GM19468 (cell line): ENCODE measurements around the gene HSF2.
"Not testable (repeated sequence)": the region's sequence is repeated elsewhere in the genome, so short reads cannot be mapped to it uniquely, and the experiment has no call there.

Experiments
- ATAC-seq: cut with Tn5 transposase; IDR thresholded peaks from one replicate; pipeline ENCODE4 v1.9.1; 2021; ENCODE audit warnings: mild to moderate bottlenecking, moderate library complexity, moderate number of reproducible peaks; ENCODE audit not compliant: unreplicated experiment; ENCODE audit errors: extremely low read depth

Gene HSF2

DNA sequence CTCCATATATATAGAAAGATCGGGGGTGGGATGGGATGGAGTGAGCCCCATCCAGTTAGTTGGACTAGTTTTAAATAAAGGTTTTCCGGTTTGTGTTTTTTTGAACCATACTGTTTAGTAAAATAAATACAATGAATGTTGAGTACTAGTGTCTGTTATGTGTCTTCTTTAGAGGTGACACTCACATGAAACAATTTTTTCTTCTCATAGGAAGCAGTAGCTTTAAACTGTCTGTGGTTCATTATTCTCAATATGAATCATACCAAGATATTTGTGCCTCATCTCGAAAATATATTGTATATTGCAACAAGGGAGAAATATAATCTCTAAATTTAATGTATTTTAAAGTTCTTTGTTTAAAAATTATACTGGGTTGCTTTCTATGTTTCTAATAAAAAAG, 33.4 kb downstream of the HSF2 start:
- ATAC-seq = no peak

DNA sequence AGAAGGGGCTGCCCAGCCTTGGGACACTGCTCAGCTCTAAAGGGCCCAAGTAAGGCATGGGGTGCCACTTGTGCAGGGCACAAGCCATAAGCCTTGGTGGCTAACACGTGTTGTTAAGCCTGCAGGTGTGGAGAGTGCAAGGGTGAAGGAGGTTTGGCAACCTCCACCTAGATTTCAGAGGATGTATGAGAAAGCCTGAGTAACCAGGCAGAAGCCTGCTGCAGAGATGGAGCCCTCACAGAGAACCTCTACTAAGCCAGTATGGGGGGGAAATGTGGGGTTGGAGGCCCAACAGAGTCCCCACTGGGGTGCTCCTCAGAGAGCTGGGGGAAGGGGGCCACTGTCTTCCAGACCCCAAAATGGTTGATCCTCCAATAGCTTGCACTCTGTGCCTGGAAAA, 39.5 kb downstream of the HSF2 start:
- no peak for ATAC-seq

DNA sequence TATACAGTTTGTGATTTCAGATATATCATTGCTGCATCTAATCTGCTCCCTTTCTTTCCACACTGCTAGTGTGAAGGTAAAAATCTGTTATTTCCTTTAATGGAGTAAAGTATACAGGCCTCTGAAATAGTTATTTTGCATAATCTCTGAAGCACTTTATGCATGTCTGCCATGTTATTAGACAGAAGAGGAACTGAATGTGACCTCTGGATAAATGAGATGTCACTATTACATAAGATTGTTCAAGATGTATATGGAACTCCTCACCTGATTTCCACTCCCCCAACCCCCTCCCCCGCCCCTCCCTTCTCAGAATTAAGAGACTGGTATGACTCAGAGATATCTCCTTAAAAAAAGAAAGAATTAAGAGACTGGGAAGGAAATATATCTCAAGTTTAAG, 45.8 kb downstream of the HSF2 start:
- ATAC-seq = no peak

DNA sequence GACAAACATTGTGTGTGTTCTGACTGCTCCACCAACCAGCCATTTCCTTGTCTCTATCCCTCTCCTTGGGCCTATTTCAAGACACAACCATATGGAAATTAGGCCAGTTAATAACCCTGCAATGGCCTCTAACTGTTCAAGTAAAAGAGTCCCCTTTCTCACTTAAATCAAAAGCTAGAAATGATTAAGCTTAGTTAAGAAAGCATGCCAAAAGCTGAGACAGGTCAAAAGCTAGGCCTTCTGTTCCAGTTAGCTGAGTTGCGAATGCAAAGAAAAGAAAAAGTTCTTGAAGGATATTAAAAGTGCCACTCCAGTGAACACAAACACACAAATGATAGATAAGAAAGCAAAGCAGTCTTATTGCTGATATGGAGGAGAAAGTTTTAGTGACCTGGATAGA, 49.6 kb downstream of the HSF2 start:
- no peak for ATAC-seq

DNA sequence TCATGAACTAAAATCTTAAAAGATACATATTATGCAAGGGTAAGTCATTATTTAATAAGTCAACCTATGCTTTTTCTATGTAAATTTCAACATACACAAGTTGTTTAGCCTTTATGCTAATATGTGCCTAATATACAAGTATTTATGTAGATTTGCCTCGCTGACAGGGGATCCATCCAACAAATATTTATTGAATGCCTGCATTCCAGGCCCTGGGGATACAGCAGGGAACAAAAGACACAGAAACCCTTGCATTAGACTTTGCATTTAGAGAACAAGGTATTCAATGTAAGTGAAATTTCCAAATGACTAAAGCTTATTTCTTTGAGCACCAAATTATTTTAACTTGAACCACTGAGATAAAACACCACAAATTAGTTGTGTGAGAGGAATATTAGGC, 53.1 kb downstream of the HSF2 start:
- ATAC-seq = no peak

DNA sequence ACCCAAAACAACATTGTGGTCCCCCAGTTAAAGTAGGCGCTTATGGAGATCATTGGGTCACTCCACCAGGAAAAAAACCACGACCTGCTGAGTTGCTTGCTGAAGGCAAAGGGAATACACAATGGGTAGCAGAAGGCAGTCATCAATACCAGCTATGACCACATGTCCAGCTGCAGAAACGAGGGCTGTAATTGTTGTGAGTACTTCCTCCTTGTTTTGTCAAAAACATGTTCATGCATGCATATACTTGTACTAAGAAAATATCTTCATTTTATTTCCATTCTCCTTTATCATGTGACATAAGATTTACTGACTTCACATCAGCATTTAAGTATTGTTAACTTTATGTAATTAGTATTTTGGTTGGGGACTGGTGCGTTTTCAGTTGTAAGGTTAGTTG, 55.2 kb downstream of the HSF2 start:
- ATAC-seq = no peak

DNA sequence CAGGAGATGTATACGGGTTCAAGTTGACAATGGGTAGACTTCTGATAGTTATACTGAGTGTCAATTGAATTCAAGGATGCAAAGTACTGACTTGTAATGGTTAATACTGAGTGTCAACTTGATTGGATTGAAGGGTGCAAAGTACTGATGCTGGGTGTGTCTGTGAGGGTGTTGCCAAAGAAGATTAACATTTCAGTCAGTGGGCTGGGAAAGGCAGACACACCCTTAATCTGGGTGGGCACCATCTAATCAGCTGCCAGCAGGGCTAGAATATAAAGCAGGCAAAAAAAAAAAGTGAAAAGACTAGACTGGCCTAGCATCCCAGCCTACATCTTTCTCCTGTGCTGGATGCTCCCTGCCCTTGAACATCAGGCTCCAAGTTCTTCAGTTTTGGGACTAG, 55.7 kb downstream of the HSF2 start:
- ATAC-seq = not testable (repeated sequence)

DNA sequence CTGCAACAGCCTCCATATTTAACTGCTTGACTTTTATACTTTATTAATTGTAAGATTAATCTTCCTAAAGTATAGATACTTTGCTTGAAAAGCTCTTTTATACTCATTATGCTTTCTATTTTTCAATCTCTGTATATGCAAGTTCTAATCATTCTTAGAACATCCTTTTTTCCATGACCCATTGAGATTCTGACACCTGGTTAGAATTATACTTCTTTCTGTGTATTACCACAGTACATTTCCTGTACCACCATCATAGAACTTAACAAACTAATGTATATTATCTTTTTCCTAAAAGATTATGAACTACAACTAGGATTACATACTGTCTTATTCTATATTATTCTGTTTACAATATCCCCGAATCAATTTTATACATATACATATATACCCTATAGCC, 58.6 kb downstream of the HSF2 start:
- ATAC-seq = no peak

DNA sequence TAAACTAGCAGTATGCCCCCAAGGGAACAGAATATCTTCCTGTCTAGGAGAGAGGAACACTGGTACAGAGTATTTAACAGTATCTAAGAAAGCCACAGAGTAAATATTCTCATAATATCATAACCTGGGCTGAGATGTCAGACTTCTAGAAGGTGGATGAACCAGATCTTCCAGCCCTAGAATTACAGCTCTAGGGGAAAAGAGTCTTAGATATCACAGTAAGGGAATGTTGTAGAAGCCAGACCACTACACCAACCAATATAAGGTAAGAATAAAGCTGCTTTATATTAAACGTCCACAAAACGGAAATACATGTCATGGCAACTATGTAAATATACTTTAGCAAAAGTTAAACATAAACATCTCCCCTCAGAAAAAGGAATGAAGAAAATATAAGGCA, 59.8 kb downstream of the HSF2 start:
- ATAC-seq = no peak

DNA sequence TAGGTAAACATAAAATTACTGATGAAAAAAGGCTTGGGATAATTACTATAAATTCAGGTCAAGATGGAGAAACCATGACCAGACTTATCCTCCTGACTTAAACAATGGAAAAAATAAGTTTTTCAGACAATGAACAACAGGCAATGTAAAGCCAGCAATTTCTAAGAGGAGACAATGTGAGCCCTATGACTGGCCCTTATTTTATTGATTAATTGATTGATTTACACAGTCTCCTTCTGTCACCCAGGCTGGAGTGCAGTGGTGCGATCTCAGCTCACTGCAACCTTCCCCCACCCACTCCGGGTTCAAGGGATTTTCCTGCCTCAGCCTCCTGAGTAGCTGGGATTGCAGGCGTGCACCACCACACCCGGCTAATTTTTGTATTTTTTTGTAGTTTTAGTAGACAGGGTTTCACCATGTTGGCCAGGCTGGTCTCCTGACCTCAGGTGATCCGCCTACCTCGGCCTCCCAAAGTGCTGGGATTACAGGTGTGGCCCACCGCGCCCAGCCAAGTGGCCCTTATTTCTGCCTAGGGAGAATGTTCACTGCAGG, 60.5 kb downstream of the HSF2 start:
- not testable (repeated sequence) for ATAC-seq

DNA sequence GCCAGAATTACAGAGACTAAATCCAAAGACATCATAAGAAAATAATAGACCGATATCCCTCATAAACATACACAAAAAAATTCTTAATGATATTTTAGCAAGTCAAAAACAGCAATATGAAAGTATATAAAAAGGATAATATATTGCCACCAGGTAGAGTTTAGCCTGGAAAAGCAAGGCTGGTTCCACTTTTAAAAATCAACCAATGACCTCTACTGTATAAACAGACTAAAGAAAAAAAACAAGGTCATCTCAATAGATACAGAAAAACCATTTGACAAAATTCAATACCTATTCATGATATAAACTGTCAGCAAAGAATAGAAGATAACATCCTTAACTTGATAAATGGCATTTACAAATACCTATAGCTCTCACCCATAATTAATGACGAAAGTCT, 62.4 kb downstream of the HSF2 start:
- no peak for ATAC-seq

DNA sequence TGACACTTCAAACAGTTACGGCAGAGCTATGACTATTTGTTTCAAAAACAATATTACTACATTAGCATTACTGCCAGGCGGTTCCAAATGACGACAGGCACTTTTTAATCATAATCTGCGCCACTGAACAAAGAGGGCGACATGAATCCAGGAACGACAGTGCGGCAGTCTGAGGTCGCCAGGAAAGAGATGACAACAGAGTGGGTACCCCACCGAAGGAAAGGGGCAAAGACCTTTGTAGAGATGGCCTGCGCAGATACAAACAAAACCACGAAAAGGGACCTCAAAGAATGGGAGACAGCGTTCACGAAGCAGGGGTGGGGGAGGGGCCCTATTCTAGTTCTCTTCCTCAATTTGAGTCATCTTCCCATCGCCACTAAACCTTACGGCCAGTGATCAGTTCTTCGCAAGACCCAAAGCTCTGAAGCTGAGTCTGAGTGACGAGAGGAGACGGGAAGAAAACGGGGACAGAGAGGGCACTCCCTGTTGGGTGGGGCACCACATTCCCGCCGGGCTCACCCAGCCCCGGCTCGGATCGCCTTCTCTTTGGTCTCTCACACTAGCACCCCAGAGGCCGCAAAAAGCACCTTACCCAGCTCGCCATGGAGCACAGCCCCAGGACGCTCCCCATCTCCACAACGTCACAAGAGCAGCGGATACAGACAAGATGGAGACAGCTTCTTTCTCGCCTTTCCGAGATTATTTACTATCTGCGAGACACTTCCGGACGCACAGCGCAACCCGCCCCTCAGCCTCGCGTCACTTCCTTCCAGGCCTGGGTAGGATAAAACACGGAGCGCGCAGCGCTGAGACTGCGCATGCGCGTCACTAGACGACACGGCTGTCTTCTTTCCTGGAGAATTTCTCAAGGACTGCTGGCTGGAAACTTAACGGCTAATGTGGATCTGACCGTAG, 71.9 kb downstream of the HSF2 start, which contains the start of gene SERINC1:
Gene SERINC1, minus strand, starts transcription at position 701 of the 915 bp plus-strand sequence. Its CDS starts 70 bp downstream, at position 631.
- peak; percentile 99 for ATAC-seq

DNA sequence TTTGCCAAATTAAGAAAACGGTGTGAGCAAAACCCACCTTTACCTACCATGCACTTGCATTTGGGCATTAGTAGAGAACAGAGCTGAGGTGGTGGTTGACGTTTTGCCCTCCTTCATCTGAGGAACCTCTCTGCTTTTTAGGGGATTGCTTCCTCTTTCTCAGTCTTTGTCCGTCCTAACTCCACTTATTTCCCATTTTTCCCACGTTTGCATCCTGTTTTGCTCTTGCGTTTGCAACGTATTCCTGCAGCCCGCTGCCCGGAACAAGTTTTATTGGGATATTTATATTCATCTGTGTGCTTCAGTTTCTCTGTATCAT, 72.5 kb downstream of the HSF2 start:
- ATAC-seq = peak; percentile 11

DNA sequence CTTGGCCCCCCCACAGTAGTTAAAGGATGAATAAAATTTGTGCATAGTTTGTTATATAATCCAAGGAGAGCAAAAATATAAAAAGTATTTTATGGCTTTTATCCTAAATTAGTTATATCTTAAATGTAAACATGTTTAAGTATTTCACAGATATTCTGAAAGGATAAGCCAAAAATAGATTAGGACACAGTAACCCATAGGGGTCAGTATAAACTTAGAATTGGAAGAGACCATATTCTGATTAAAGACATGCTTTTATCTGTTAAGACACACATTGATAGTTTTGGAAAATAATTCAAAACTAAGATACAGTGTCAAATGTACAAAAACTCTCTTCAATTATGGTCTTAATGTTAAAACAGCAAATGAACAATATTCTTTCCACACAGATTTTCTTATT, 76.7 kb downstream of the HSF2 start:
- no peak for ATAC-seq

DNA sequence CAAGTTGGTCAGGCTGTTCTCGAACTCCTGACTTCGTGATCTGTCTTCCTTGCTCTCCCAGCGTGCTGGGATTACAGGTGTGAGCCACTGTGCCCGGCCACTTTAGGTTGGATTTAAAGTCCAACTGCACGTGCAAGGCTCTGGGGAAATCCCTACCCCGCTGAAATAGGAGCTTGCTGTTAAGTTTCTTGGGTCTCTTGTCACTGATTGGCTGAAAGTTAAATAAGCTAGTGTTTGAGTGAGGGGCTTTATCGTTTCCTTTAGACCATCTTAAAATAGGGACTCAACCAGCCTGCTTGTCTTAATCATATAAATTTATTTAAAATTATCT, 83.3 kb downstream of the HSF2 start:
- ATAC-seq = no peak
